HL-60/S4 treated with phorbol 12-myristate 13-acetate at 8.2 ng/mL for 4 days and 3 days (cell line): Measurements from ENCODE around the gene FBXL7.

ENCODE experiments used
- in situ Hi-C: fragments of 300-500 bp; cut with MboI; formaldehyde crosslinking; loops from 2 replicates; pipeline ENCODE4 v1.15.0; 2022; ENCODE audit warnings: low sequenced_read_pairs

Gene FBXL7

DNA sequence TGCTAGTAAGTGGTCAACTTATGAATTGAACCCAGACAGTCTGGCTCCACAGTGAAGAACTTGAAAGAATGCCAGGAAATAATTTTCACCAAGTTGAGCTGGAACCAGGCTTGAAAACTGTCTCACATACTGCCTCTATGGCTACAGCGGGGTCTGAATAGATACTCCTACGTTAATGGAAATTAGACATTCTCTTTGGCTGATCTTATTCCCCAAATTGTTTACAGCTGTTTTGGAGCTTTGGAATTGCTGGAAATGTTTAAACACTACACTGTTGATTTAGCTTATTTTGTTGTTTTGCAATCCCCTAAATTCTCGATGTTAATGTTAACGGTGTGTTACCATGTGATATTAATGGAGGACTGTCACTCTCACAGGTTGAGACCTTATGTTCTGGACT, 146.4 kb downstream of the FBXL7 start:
- in situ Hi-C loops = no loop called here

DNA sequence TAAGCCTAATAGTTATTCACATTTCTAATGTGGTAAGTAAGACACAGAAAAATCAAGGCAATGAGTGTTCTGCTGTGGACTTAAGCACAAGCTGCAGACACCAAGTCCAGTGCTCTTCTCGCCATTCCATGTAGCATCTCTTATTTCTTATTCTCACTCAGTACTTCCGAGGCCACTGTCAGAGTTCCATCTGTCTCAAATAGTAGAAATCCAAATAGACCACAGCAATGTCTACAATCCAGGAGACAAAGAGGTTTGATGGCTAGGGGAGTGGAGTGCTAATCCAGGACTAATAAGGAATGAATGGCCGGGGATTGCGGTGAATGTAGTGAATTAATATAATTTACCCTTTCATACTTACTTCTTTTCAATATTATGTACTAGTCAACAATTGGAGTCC, 147.3 kb downstream of the FBXL7 start:
- in situ Hi-C loops = no loop called here

DNA sequence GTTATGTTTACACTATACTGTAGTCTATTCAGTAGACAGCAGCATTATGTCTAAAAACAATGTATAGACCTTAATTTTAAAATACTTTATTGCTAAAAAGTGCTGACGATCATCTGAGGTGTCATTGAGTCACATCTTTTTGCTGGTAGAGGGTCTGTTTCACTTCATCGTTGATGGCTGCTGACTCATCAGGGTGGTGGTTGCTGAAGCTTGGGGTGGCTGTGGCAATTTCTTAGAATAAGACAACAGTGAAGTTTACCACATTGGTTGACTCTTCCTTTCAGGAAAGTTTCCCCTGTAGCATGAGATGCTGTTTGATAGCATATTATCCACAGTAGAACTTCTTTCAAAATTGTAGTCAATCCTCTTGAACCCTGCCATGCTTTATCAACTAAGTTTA, 150.3 kb downstream of the FBXL7 start:
- in situ Hi-C loops = no loop called here

DNA sequence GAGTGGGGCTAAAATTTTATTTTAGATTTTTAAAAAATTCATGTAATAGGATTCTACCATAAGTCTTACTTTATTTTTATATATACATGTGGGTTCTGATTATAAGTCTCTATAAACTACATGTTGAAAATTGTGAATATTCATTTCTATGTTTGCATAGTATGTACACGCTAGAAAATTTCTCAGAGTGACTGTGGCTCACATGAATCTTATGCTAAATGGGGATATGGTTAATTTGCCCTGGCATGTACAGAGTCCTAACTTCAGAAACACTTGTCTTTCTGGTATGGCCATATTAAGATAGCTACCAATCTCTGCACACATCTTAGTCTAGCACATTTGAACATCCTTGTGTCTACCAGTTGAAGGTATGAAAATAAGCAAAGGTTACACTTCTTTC, 154.8 kb downstream of the FBXL7 start:
- in situ Hi-C loops = no loop called here

DNA sequence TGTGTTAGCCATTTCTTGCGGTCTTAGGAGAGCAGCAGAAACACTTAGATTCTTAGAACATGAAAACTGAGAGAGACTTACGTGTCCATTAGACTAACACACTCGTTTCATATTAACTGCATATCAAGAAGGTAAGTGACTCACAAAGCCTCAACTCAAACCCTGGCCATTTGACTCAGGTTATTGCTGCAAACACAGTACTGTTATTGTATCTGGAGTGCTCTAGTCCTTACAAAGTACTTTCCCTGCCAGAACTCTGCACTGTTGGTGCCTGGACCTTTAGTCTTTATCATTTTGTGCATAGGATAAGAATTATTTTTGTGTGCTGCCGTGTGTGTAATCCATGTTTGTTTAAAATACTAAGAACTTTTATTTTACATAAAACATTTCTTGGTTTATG, 155.7 kb downstream of the FBXL7 start:
- in situ Hi-C loops = no loop called here

DNA sequence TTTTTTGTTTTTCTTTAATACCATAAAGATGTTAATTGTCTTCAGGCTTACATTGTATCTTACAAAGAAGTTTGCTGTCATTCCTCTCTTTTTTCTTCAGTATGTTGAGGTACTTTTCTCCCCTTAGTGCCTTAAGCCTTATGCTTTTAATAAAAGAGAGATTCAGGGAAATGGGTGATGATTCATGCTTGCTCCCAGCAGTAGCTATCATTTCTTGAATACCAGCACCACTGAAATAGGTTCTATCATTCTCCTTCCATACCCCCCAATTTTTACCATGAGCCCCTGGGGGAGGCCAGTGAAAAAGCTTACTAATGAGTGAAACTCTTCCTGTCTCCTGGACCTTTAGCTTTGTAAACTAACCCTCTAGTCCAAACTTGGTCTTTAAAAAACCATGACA, 165.0 kb downstream of the FBXL7 start:
- in situ Hi-C loops = no loop called here

DNA sequence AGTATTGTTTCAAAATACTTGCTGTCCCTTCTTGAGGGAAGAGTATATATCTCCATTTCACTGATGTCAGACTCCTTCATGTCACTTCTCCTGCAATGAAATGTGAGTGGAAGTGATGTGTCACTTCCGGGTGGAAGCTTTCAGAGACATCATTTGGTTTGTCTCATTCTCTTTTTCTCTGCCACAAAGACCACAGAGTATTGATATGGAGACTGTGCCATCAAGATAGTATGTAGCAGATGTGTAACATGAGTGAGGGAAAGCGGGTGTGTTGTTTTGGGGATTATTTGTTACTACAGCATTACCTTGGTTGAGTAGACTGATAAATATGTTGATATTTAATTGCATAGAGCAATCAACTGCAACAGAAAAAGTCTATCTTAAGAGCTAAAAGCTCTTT, 169.8 kb downstream of the FBXL7 start:
- in situ Hi-C loops = no loop called here

DNA sequence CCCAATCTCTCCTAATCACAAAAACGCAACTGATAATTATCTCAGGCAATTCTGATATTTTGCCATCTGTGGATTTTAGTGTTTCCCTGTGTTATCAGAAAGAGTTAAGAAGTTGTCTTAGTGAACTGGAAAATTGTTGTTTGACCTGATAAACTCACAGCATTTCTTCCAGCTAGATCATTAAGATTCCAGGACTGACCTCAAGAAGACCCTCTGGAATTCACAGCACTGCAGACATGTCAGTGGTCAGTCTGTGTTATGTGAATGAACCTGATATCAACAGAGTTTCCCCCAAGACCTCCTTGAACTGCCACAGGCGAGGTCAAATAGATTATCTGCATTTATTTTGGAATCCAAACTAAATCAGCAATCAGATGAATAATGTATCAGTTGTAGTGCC, 174.7 kb downstream of the FBXL7 start:
- in situ Hi-C loops = no loop called here

DNA sequence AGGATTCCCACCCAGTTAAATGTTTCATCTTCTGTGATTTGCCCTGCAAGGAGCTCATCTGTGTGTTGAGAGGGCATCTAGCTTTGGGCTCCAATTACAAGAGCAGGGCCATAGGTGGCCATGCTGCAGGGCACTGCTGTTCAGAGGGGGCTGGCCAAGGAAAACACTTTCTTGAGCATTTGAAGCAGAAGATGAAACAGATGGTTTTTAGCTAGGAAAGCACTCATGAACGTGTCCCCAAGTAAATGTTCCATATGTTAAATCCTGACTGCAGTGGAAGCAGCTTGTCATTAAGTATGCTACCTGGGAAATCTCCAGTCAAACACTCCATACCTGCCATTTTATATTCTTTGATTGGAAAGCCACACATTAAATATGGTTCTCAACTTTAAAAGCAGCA, 176.6 kb downstream of the FBXL7 start:
- in situ Hi-C loops = no loop called here

DNA sequence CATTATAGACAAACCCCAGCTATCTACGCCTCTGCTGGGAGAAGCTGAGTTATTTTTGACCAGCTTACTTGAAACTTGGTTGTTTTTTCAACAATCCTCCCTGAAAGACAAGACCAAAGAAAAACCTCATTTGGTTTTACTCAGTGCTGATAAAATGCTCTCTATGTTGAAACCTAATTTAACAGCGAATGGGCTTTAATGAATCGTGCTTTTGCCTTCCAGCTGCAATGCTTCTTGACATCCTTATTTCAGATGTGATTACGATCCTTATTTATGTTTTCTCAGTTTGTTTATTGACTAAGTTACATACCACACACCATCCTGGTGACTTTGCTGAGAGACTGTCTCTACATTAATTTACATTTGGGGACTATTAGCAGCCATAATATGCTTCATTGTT, 179.2 kb downstream of the FBXL7 start:
- in situ Hi-C loops = no loop called here

DNA sequence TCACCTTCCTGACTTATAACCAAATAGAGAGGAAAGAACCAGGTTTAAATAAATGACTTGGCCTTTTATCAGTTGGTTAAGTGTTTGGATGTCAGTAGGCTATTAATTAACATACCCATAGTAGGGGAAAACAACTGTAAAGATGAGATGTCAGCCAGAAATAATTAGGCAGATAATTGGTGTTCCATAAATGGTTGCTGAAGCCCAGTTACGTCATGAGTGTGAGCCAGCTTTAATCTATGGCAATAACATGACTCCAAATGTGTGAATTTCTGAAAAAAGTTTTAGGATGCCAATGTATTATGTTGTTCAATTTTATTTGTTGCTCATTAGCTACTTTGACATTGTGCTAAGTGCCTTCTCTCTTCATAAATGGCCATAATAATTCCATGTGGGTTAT, 180.5 kb downstream of the FBXL7 start:
- in situ Hi-C loops = no loop called here

DNA sequence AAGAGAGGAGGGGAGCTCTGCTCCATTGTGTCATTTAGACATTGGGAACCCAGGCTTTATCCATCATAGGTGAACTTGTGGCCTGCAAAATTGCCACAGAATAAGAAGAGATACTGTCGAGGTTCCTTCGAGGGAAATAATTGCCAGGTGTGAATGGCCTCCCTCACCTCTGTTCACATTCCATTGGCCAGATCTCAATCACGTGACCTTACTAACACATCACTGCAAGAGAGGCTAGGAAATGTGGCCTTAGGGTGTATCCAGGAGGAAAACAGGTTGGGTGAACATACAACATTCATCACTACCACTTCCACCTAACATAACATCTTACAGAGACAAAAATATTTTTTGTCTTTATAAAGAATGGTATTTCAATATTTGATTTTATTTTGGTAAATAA, 182.1 kb downstream of the FBXL7 start:
- in situ Hi-C loops = no loop called here

DNA sequence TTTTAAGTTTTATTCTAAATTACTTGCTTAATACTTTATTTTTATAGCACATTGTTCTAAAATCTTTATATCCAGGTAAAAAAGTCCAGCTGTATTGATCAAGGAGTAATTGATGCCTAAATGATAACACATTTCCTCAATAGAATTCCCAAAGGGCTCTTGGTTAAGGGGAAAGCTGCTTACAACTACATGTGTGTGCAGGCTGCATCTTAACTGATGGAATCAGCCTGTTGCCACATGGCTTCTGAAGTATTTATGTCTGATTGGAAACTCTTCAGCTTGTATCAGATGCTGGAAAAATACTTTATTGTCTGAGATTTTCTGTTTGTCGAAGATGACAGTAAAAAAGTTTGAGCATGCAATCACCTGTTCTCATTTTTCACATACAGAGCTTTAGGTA, 182.6 kb downstream of the FBXL7 start:
- in situ Hi-C loops = no loop called here

DNA sequence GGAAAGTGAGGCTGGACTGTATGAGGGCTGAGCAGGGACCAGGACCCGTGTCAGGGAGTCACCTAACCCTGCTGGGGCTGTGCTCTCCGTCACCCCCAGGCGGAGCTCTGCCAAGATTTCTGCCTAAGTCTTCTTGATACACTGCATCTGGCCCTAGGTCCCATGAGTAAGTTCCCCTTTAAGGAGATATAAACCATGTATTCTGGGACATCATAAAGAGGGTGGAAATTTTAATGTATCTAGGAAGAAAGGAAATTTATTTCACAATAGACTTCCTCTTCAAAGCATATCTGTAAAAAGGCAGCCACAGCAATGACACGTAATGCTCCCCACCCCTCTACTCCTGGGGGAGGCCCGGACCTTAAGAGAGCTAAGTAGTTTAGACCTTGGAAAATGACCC, 183.4 kb downstream of the FBXL7 start:
- in situ Hi-C loops = no loop called here

DNA sequence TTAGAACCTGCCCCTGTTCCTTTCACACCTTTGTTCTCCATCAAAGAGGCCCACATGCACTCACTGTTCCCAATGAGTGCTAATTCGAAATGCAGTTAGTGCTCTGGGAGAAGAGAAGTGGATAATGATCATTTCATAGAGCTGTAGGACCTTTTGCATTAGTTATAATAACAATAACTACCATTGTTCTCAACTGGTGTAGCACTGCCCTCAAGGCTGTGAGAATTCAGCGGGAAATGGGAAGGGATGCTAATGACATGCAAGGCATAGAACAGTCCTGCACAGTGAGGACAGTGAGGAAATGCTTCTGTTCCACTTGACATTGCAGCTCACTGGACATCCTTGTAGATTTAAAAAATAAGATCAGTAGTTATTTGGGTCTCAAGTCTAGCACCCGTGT, 187.4 kb downstream of the FBXL7 start:
- in situ Hi-C loops = no loop called here

DNA sequence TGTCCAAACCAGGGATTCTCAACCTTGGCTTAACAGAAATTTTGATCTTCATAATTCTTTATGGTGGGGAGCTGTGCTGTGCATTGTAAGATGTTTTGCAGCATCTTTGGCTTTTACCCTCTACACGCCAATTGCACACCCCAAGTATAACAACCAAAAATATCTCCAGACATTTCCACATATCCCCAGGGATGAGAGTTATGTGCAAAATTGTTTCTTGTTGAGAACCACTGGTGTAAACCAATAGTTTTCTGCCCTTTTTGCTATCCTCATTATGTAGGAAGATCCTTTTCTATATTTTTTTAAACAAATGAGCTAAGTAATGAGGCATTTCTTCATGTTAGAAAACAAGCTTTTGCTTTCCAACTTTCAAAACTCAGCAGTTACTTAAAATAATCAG, 189.9 kb downstream of the FBXL7 start:
- in situ Hi-C loops = no loop called here

DNA sequence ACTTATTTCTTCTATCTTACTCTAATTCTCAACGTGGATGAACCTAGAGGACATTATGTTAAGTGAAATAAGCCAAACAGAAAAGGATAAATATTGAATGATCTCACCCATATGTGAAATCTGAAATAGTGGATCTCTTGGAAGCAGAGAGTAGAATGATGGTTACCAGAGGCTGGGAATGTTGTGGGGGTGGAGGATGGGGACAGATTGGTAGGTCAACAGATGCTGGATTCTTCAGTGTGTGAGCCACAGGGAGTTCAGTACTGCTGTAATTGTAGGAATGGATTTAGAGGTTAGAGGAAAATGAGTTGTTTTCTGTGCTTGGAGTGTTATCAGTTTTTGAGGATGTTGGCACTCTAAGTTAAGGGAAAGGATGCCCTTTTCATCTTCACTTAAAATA, 190.6 kb downstream of the FBXL7 start:
- in situ Hi-C loops = no loop called here

DNA sequence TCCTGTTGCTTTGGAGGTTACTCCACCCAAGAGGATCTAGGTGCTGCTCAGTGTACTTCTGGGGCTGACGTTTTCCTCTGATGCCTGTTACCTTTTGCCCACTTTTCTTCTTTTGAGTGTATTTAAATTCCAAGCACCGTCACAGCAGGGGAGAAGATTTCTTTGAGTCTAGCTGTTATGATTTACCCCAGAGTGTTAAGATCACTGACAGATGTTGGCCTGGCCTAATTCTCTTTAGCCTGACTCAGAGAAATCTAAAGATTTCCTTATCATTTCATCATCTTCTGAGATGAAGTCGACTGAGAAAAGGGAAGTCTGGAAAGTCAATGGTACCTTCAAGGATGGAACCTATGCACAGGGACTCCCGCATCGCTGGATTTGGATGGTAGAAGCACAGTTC, 191.5 kb downstream of the FBXL7 start:
- in situ Hi-C loops = no loop called here

DNA sequence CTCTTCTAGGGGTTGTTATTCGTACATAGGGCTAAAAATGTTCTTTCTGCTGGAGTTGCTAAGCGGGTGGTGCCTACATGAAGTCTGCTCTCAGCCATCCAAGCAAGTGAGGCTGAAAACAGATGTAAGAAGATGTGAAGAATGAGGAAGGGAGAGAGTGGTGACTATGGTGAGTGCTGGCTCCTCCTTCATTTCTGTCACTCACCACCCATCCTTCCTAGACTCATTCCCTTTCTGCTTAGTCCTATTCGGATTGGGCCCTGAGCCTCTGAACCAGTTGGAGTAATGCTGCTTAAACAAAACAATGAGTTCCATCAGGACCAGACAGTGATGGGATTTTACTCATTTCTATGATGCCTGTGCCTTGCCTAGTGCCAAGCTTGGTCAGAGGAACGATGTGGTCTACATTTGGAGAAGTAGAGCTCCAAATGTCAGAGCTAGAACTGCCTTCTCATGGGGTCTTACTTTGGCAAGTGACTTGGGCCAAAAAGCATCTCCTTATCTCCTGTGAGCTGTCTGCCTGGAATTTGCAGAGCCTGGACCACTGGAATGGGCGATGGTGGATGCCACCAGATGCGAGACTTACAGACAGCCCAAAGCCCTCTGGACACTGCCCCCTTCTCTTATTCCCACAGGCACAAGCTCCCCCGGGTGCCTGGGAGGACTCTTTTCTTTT, 192.9 kb downstream of the FBXL7 start:
- in situ Hi-C loops = no loop called here

DNA sequence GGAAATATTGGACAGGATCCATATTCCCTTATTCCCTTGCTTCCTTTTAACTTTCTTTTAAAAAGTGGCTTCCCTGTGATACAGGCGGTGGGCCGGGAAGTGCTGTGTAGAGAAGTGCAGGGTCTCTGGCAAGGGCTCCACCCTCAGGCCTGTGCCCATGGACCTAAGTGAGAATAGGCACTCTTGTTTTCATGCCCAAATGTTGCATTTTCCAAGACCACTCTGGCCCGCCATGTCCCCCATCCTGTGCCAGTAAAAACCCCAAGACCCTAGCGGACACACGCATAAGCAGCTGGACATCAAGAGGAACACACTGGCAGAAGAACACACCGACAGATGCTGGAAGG, 193.4 kb downstream of the FBXL7 start:
- in situ Hi-C loops = no loop called here

DNA sequence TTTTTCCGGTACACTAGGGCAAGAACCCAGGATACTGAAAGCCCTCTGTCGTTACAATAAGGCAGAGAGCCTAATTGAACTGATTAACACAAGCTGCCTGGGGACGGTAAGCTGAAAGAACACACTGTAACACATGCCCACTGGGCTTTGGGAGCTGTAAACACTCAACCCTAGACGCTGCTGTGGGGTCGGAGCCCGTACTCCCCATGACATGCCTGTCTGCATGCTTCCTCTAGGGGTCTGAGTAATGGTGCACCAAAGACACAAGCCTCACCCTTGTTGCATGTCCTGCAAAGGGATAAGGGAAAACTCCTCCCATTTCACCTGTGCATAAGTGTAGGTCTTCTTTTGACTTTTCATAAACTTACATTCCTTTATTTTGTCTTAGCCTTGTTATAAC, 194.0 kb downstream of the FBXL7 start:
- in situ Hi-C loops = no loop called here

DNA sequence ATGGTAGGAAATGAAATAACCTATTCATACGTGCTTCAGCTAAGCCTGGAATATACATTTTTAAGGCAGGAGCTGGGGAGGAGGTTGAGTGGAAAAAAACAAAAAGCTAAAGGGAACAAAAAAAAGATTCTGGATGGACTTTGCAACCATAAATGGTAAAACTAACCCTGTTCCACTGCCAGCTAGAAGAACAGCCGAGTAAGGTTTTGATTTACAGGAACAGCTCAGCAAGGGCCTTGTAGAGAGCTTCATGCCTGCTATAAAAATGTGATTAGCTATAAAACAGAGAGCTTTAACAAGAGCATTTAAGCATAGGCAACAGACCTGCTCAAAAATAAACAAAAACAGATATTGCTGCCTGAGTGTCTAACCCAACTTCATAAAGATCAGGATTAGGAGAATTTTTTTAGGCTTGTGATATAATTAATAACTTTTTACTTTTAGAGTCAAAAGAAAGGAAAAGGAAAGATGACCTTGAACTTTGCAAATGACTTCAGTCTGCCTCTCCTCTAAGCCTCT, 194.8 kb downstream of the FBXL7 start:
- in situ Hi-C loops = no loop called here

DNA sequence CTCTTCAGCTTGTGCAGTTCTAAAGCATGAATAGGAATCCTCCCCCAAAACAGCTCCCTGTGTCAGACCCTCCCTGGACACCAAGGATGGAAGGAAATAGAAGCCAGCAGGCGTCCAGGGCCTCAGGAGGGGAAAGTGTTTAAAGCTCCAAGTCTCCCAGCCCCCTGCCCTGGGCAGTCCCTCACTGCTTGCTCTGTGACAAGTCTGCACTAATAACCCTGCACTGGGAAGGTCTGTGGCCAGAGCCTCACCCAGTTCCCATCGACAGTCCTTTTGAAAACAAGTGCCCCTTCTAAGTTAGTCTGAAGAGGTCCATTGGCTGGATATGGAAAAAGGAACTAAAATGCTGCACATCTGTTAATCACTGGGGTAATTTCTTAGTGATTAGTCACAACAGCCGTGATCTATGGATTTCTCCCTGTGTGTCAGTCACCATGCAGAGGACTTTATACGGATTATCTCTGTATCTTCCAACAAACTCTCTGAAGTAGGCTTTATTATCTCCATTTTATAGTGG, 195.3 kb downstream of the FBXL7 start:
- in situ Hi-C loops = no loop called here
